Left ventricle myocardium inferior (tissue), 1 donor: ENCODE measurements around the gene ERI3. TPM values are rescaled to one million over a fixed set of nuclear protein-coding genes. Genes with fewer than 3 reads are reported as not detected.

Experiments used
- DNase-seq: peaks from one replicate; pipeline ENCODE4 v3.0.0-alpha.2; 2020
- H3K27ac ChIP-seq: fragments of 200-600 bp; replicated peaks from 2 replicates; pipeline ENCODE4 v1.8.0; 2021
- H3K27me3 ChIP-seq: fragments of 200-600 bp; 2 replicates; pipeline ENCODE4 v1.8.0; 2021; ENCODE audit warnings: low read depth
- H3K36me3 ChIP-seq: fragments of 200-600 bp; 2 replicates; pipeline ENCODE4 v1.8.0; 2021
- H3K4me1 ChIP-seq: fragments of 200-600 bp; 2 replicates; pipeline ENCODE4 v1.8.0; 2021
- H3K4me3 ChIP-seq: fragments of 200-600 bp; 2 replicates; pipeline ENCODE4 v1.8.0; 2021; ENCODE audit warnings: mild to moderate bottlenecking, moderate library complexity
- H3K9me3 ChIP-seq: fragments of 200-600 bp; replicated peaks from 2 replicates; pipeline ENCODE4 v1.8.0; 2021
- CTCF ChIP-seq: fragments of 200-600 bp; IDR thresholded peaks from 2 replicates; pipeline ENCODE4 v1.8.0; 2021; ENCODE audit warnings: antibody characterized with exemption, mild to moderate bottlenecking, borderline replicate concordance
- intact Hi-C: fragments of 100-400 bp; cut with micrococcal nuclease; formaldehyde crosslinking; loops from one replicate; pipeline ENCODE4 v1.11.0; 2022
- total RNA-seq: library from RNA; stranded (reverse); fragmentation: NEBNext Ultra II Directional; extraction: Animal tissue kit (Norgen Biotek cat#: 25700); gene quantifications from one replicate; pipeline ENCODE4 v1.2.1, GENCODE V29; 2021
- donor health status: DM: no; HTN: yes; CAD: no; lungs with severe emphysema.

ERI3 gene
- total RNA-seq, 1 donor from 2014 or later: 50.4 TPM

- Histone ChIP-seq H3K27ac (no peak overlapping the region), H3K36me3 (peaks cover 34% of the 10 kb centered on the region), H3K27me3 (no peaks in the 10 kb centered on the region), H3K9me3 (no peaks in the 10 kb centered on the region), H3K4me1 (peaks cover 18% of the 10 kb centered on the region), H3K4me3 (no peak overlapping the region)
- intact Hi-C loops: no loop called here
- no peak for DNase-seq
- no peak for TF ChIP-seq CTCF
These were observed 62.4 kb downstream of the ERI3 start for GRCh38 chr1:44292651-44293050.

GRCh38 chr1:44290250-44291094 is 64.6 kb downstream of the ERI3 start:
- Histone ChIP-seq H3K27me3 (no peaks in the 10 kb centered on the region), H3K36me3 (peaks cover 36% of the 10 kb centered on the region), H3K4me3 (no peak overlapping the region), H3K27ac (no peak overlapping the region), H3K4me1 (peaks cover 18% of the 10 kb centered on the region), H3K9me3 (no peaks in the 10 kb centered on the region)
- DNase-seq: no peak
- intact Hi-C loops: no loop called here
- no peak for TF ChIP-seq CTCF

DNA sequence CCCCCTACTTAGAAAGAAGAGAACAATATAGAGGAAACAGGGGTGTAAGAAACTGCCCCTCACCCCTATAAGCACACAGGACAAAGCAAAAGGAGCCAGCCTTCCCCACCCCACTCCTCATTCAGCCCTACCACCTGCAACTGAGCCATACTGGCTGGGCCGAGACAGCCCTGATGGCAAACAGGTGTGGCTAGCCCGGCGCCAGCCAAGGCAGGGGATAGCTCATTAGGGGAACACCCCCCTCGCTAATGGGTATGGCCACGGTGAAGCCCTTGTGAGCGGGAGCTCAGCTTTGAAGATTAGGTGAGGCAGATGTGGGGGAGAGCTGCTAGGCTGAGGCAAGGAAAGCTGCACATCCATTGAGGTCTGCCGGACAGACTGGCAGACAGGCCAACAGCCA is 65.5 kb downstream of the ERI3 start:
- H3K4me3 ChIP-seq: no peak overlapping the region
- no peak overlapping the region for H3K27ac ChIP-seq
- peaks cover 39% of the 10 kb centered on the region for H3K36me3 ChIP-seq
- no peaks in the 10 kb centered on the region for H3K9me3 ChIP-seq
- H3K4me1 ChIP-seq: peaks cover 14% of the 10 kb centered on the region
- no peaks in the 10 kb centered on the region for H3K27me3 ChIP-seq
- intact Hi-C loops: no loop called here
- no peak for TF ChIP-seq CTCF
- DNase-seq: no peak

GRCh38 chr1:44288883-44289282 is 66.2 kb downstream of the ERI3 start:
- Histone ChIP-seq H3K9me3 (no peaks in the 10 kb centered on the region), H3K4me1 (peaks cover 8% of the 10 kb centered on the region), H3K27ac (no peak overlapping the region), H3K27me3 (no peaks in the 10 kb centered on the region), H3K36me3 (peaks cover 43% of the 10 kb centered on the region), H3K4me3 (no peak overlapping the region)
- no peak for TF ChIP-seq CTCF
- DNase-seq: no peak
- intact Hi-C loops: no loop called here

DNA sequence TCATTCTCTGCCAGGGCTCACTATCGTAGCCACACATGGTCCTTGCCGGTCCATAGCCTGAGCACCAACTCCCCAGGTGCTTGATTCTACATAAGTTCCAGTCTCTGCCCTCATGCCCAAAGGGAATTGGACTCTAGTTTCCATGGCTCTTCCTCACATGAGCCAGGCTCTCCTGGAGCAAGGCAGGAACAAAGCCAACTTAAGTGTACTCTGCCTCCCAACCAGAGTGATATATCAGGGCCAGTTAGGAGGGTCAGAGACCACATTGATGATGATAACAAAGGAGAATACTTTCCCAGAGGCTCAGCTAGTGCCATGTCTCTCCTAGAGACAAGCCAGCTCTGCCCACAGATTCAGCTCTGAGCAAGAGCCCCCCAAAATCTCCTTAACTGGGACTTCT is 70.9 kb downstream of the ERI3 start:
- H3K36me3 ChIP-seq: peaks cover 55% of the 10 kb centered on the region
- DNase-seq: no peak
- H3K27me3 ChIP-seq: no peaks in the 10 kb centered on the region
- TF ChIP-seq CTCF: no peak
- no peak overlapping the region for H3K27ac ChIP-seq
- H3K4me1 ChIP-seq: peaks cover 16% of the 10 kb centered on the region
- intact Hi-C loops: no loop called here
- no peaks in the 10 kb centered on the region for H3K9me3 ChIP-seq
- H3K4me3 ChIP-seq: no peak overlapping the region
